ENCODE results near the gene NRDE2.

Gene NRDE2

DNA sequence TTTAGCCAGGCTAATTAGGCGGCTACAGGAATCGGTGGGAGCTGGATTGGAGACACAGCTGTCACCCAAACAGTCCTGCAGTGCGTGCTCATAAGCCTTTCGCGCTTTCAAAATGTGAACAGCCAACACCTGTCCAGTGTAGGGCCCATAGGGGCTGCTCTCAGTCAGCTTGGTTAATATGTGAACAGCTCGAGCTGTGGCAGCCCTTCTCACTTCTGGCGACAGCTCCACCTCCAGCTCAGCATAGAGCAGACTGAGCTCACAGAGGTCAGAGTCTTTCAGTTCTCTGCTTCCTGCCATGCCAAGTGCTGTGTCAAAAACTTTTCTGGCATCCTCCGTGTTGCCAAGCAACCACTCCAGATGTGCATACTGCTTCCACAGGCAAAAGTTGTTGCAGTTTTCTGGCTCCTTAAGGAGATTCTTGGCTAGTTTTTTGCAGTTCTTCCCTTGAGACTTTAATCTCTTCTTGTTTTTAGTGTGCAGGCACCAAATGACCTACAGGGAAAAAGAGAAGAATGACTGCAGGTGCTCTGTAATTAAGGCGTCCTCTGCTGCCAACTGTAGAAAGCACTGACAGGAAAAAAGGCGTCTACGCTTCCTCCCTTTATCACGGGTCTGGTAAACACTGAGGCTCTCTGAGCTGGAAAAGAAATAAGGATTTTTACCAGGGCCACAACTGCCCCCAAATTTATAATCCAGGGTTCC lies 42.9 kb downstream of the NRDE2 start:
- Histone ChIP-seq H3K36me3 (ENCODE audit: control insufficient read depth in 2 of 2, insufficient read depth in 1 of 2, low read length in 2 of 2) (peaks cover 39 to 79% of the 10 kb centered on the region in 2 experiments), H3K4me1 (ENCODE audit: control insufficient read depth, insufficient read depth, low read length) (no peaks in the 10 kb centered on the region), H3K27ac (ENCODE audit: extremely low read depth, low read depth, low read length) (no peak overlapping the region), H3K4me3 (ENCODE audit: low read depth, low read length) (no peak overlapping the region), H3K9me3 (ENCODE audit: control insufficient read depth, insufficient read depth, low read depth, low read length) (no peaks in the 10 kb centered on the region)
- TF ChIP-seq ZNF785 (tag by site-specific recombination; IDR thresholded peaks at IDR 0.05) (no peak), ZNF24 (tag by site-specific recombination; IDR thresholded peaks at IDR 0.05) (no peak), ZNF558 (tag by site-specific recombination; IDR thresholded peaks at IDR 0.05) (no peak), ZNF248 (tag by site-specific recombination; IDR thresholded peaks at IDR 0.05) (no peak), ZNF629 (tag by site-specific recombination; IDR thresholded peaks at IDR 0.05) (no peak), ZNF701 (tag by site-specific recombination; IDR thresholded peaks at IDR 0.05) (no peak), OVOL3 (tag by site-specific recombination; IDR thresholded peaks at IDR 0.05) (no peak), ZNF202 (tag by site-specific recombination; IDR thresholded peaks at IDR 0.05; ENCODE audit: borderline replicate concordance) (no peak), ZNF311 (tag by site-specific recombination; IDR thresholded peaks at IDR 0.05; ENCODE audit: borderline replicate concordance) (no peak), ZNF221 (tag by site-specific recombination; IDR thresholded peaks at IDR 0.05; ENCODE audit: borderline replicate concordance) (no peak), ZNF37A (tag by site-specific recombination; IDR thresholded peaks at IDR 0.05) (no peak), ZNF626 (tag by site-specific recombination; IDR thresholded peaks at IDR 0.05) (no peak), GLIS1 (tag by site-specific recombination; IDR thresholded peaks at IDR 0.05) (no peak), ZNF23 (tag by site-specific recombination; IDR thresholded peaks at IDR 0.05; ENCODE audit: borderline replicate concordance) (no peak)
- TF ChIP-seq, protein P1, sequence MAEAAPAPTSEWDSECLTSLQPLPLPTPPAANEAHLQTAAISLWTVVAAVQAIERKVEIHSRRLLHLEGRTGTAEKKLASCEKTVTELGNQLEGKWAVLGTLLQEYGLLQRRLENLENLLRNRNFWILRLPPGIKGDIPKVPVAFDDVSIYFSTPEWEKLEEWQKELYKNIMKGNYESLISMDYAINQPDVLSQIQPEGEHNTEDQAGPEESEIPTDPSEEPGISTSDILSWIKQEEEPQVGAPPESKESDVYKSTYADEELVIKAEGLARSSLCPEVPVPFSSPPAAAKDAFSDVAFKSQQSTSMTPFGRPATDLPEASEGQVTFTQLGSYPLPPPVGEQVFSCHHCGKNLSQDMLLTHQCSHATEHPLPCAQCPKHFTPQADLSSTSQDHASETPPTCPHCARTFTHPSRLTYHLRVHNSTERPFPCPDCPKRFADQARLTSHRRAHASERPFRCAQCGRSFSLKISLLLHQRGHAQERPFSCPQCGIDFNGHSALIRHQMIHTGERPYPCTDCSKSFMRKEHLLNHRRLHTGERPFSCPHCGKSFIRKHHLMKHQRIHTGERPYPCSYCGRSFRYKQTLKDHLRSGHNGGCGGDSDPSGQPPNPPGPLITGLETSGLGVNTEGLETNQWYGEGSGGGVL (tag by site-specific recombination; IDR thresholded peaks at IDR 0.05): no peak
- TF ChIP-seq, protein P2, sequence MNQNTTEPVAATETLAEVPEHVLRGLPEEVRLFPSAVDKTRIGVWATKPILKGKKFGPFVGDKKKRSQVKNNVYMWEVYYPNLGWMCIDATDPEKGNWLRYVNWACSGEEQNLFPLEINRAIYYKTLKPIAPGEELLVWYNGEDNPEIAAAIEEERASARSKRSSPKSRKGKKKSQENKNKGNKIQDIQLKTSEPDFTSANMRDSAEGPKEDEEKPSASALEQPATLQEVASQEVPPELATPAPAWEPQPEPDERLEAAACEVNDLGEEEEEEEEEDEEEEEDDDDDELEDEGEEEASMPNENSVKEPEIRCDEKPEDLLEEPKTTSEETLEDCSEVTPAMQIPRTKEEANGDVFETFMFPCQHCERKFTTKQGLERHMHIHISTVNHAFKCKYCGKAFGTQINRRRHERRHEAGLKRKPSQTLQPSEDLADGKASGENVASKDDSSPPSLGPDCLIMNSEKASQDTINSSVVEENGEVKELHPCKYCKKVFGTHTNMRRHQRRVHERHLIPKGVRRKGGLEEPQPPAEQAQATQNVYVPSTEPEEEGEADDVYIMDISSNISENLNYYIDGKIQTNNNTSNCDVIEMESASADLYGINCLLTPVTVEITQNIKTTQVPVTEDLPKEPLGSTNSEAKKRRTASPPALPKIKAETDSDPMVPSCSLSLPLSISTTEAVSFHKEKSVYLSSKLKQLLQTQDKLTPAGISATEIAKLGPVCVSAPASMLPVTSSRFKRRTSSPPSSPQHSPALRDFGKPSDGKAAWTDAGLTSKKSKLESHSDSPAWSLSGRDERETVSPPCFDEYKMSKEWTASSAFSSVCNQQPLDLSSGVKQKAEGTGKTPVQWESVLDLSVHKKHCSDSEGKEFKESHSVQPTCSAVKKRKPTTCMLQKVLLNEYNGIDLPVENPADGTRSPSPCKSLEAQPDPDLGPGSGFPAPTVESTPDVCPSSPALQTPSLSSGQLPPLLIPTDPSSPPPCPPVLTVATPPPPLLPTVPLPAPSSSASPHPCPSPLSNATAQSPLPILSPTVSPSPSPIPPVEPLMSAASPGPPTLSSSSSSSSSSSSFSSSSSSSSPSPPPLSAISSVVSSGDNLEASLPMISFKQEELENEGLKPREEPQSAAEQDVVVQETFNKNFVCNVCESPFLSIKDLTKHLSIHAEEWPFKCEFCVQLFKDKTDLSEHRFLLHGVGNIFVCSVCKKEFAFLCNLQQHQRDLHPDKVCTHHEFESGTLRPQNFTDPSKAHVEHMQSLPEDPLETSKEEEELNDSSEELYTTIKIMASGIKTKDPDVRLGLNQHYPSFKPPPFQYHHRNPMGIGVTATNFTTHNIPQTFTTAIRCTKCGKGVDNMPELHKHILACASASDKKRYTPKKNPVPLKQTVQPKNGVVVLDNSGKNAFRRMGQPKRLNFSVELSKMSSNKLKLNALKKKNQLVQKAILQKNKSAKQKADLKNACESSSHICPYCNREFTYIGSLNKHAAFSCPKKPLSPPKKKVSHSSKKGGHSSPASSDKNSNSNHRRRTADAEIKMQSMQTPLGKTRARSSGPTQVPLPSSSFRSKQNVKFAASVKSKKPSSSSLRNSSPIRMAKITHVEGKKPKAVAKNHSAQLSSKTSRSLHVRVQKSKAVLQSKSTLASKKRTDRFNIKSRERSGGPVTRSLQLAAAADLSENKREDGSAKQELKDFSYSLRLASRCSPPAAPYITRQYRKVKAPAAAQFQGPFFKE (tag by site-specific recombination; IDR thresholded peaks at IDR 0.05; ENCODE audit: borderline replicate concordance): no peak
- TF ChIP-seq, protein P3, sequence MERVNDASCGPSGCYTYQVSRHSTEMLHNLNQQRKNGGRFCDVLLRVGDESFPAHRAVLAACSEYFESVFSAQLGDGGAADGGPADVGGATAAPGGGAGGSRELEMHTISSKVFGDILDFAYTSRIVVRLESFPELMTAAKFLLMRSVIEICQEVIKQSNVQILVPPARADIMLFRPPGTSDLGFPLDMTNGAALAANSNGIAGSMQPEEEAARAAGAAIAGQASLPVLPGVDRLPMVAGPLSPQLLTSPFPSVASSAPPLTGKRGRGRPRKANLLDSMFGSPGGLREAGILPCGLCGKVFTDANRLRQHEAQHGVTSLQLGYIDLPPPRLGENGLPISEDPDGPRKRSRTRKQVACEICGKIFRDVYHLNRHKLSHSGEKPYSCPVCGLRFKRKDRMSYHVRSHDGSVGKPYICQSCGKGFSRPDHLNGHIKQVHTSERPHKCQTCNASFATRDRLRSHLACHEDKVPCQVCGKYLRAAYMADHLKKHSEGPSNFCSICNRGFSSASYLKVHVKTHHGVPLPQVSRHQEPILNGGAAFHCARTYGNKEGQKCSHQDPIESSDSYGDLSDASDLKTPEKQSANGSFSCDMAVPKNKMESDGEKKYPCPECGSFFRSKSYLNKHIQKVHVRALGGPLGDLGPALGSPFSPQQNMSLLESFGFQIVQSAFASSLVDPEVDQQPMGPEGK (tag by site-specific recombination; IDR thresholded peaks at IDR 0.05): no peak
- ChIA-PET POLR2A (interaction anchor here (1.2 kb wide), 1 partner anchor 108 kb away, joined by 5 read pairs; the partner anchor contains the start of gene CALM1), CTCF (interaction anchor here (1.1 to 1.6 kb wide), 4 partner anchors 10 to 409 kb away, joined by 3 to 7 read pairs (median 4); no protein-coding TSS in a partner anchor)
